Mucosa of rectum (tissue), 2 donors: Measurements from ENCODE around the gene LRWD1.
"Not testable (repeated sequence)": the region's sequence is repeated elsewhere in the genome, so short reads cannot be mapped to it uniquely, and the experiment has no call there.

Source experiments
- H3K27ac ChIP-seq, 2 donors: one replicate each; pipeline ENCODE4 v1.7.0; 2013; ENCODE audit warnings: inconsistent platforms in 2 of 2, low read depth in 2 of 2, low read length in 2 of 2
- H3K27me3 ChIP-seq, 2 donors: one replicate each; pipeline ENCODE4 v1.7.0; 2013; ENCODE audit warnings: low read length in 2 of 2; ENCODE audit not compliant: control insufficient read depth in 2 of 2, insufficient read depth in 2 of 2
- H3K36me3 ChIP-seq, 2 donors: one replicate each; pipeline ENCODE4 v1.7.0; 2013; ENCODE audit warnings: low read length in 2 of 2; ENCODE audit not compliant: control insufficient read depth in 2 of 2, insufficient read depth in 2 of 2
- H3K4me1 ChIP-seq, 2 donors: one replicate each; pipeline ENCODE4 v1.7.0; 2013; ENCODE audit warnings: low read length in 2 of 2, mild to moderate bottlenecking in 1 of 2; ENCODE audit not compliant: control insufficient read depth in 2 of 2, insufficient read depth in 2 of 2
- H3K4me3 ChIP-seq, 2 donors: one replicate each; pipeline ENCODE4 v1.7.0; 2013; ENCODE audit warnings: low read length in 2 of 2
- H3K9ac ChIP-seq, 2 donors: one replicate each; pipeline ENCODE4 v1.7.0; 2013; ENCODE audit warnings: low read length in 2 of 2, low read depth in 1 of 2, mild to moderate bottlenecking in 1 of 2
- H3K9me3 ChIP-seq, 2 donors: one replicate each; pipeline ENCODE4 v1.7.0; 2013; ENCODE audit warnings: low read length in 2 of 2; ENCODE audit not compliant: control insufficient read depth in 2 of 2
- donor health status: healthy.
- donor health status: Normal muscosa, but diverticular disease.

The LRWD1 gene

DNA sequence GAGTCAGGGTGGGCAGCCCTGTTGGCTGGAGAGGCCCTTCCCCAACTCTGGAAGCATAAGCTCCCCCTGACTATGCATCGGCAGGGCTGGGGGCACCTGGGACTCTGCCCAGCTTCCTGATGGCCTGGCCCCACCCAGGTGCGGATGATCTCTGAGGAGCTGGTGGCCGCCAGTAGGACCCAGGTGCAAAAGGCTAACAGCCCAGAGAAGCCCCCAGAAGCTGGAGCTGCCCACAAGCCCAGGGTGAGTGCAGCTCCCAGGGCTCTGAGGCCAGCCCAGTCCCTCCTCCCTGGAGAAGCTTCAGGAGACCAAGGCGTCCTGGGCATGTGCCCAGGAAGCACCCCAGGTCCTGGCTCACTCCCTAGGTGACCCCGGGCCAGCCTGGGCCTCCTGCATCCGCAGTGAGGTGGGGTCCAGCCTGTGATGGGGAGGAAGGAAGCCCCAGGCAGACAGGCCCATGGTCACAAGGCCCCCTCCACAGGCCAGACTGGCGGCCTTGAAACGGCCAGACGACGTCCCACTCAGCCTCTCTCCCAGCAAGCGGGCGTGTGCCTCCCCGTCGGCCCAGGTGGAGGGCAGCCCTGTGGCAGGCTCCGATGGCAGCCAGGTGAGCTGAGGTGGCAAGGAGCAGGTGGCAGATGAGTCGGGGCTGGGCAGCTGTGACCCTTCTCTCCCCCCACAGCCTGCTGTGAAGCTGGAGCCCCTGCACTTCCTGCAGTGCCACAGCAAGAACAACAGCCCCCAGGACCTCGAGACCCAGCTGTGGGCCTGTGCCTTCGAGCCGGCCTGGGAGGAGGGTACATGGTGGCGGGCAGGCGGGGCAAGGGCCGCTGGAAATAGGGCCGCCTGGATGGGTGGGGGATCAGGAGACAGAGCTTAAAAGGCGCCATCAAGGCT is 3.0 kb downstream of the LRWD1 start:
- Histone ChIP-seq H3K27me3 (no peaks in the 10 kb centered on the region), H3K9me3 (no peaks in the 10 kb centered on the region), H3K9ac (no peak overlapping the region), H3K27ac (no peak overlapping the region), H3K4me3 (no peak overlapping the region), H3K36me3 (peaks cover 6 to 7% of the 10 kb centered on the region in 2 donors), H3K4me1 (peaks cover 20 to 27% of the 10 kb centered on the region in 2 donors)

- Histone ChIP-seq H3K4me1 (peaks cover 19 to 25% of the 10 kb centered on the region in 2 donors), H3K36me3 (peaks cover 12 to 15% of the 10 kb centered on the region in 2 donors), H3K4me3 (no peak overlapping the region), H3K9me3 (no peaks in the 10 kb centered on the region), H3K9ac (no peak overlapping the region), H3K27ac (no peak overlapping the region), H3K27me3 (no peaks in the 10 kb centered on the region)
These were observed 3.9 kb downstream of the LRWD1 start for GRCh38 chr7:102468478-102469350.

DNA sequence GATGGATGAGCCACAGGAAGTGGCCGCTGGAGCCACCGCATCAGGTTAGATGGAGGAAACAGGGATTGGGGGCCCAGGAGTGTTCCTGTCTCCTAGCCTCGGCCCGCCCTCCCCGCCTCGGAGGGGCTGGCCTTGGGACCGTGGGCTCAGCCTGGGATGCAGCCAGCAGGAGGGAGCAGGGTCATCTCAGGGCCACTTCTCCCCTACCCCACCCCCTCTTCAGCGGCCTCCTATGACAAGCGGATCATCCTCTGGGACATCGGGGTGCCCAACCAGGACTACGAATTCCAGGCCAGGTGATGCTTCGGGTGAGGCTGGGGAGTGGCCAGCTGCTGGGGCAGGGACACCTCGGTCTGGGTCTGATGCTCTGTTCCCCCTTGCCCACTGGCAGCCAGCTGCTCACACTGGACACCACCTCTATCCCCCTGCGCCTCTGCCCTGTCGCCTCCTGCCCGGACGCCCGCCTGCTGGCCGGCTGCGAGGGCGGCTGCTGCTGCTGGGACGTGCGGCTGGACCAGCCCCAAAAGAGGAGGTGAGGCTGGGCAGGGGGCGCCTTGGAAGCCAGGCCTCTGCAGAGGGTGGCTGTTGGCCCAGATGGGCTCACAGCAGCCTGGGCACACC is 4.7 kb downstream of the LRWD1 start:
- H3K36me3 ChIP-seq: peaks cover 12 to 16% of the 10 kb centered on the region in 2 donors
- peaks cover 13 to 21% of the 10 kb centered on the region in 2 donors for H3K4me1 ChIP-seq

GRCh38 chr7:102469972-102470825 is 5.4 kb downstream of the LRWD1 start:
- Histone ChIP-seq H3K36me3 (peaks cover 12 to 16% of the 10 kb centered on the region in 2 donors), H3K27me3 (no peaks in the 10 kb centered on the region), H3K4me1 (peaks cover 13 to 21% of the 10 kb centered on the region in 2 donors), H3K27ac (peak overlapping the region; percentile 52 to 62), H3K9me3 (no peaks in the 10 kb centered on the region), H3K9ac (peak overlapping the region in 1 of 2 donors; percentile 44), H3K4me3 (peak overlapping the region; percentile 10 to 31)

More for the DNA sequence above, 4.7 kb downstream of the LRWD1 start:
- H3K27ac ChIP-seq: no peak overlapping the region
- H3K4me3 ChIP-seq: no peak overlapping the region
- no peak overlapping the region for H3K9ac ChIP-seq
- no peaks in the 10 kb centered on the region for H3K27me3 ChIP-seq
- H3K9me3 ChIP-seq: no peaks in the 10 kb centered on the region

- H3K4me3 ChIP-seq: no peak overlapping the region
- H3K9ac ChIP-seq: no peak overlapping the region
- peaks cover 12 to 16% of the 10 kb centered on the region in 2 donors for H3K36me3 ChIP-seq
- no peaks in the 10 kb centered on the region for H3K9me3 ChIP-seq
- H3K27me3 ChIP-seq: no peaks in the 10 kb centered on the region
- H3K4me1 ChIP-seq: peaks cover 6 to 13% of the 10 kb centered on the region in 2 donors
- H3K27ac ChIP-seq: no peak overlapping the region
These were observed 7.0 kb downstream of the LRWD1 start for GRCh38 chr7:102471791-102472125.

DNA sequence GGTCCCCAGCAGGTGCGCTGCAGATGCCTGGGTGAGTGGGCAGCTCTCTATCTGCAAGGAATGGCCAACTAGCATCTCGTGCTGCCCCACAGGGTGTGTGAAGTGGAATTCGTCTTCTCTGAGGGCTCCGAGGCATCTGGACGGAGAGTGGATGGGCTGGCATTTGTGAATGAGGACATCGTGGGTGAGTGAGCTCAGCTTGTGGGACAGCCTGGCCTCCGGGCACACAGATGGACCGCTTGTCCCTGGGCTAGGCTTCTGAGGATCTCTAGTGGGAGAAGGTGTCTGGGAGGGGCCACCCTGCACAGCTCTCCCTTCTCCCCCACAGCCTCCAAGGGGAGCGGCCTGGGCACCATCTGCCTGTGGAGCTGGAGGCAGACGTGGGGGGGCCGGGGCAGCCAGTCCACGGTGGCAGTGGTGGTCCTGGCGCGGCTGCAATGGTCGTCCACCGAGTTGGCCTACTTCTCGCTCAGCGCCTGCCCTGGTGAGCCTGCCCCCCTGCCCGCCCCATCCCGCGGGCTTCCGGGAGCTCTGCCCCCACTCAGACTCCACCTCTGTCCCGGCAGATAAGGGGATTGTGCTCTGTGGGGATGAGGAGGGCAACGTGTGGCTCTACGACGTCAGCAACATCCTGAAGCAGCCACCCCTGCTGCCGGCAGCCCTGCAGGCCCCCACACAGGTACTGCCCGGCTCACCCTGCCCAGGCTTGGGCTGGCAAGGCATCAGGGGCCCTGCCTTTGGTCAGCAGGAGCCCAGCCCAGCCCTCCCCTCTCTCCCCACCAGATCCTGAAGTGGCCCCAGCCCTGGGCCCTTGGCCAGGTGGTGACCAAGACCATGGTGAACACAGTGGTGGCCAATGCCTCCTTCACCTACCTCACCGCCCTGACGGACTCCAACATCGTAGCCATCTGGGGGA is 7.6 kb downstream of the LRWD1 start:
- Histone ChIP-seq H3K4me3 (no peak overlapping the region), H3K36me3 (peaks cover 12 to 16% of the 10 kb centered on the region in 2 donors), H3K9ac (no peak overlapping the region), H3K27ac (no peak overlapping the region), H3K4me1 (peaks cover 6 to 13% of the 10 kb centered on the region in 2 donors), H3K27me3 (no peaks in the 10 kb centered on the region), H3K9me3 (no peaks in the 10 kb centered on the region)

DNA sequence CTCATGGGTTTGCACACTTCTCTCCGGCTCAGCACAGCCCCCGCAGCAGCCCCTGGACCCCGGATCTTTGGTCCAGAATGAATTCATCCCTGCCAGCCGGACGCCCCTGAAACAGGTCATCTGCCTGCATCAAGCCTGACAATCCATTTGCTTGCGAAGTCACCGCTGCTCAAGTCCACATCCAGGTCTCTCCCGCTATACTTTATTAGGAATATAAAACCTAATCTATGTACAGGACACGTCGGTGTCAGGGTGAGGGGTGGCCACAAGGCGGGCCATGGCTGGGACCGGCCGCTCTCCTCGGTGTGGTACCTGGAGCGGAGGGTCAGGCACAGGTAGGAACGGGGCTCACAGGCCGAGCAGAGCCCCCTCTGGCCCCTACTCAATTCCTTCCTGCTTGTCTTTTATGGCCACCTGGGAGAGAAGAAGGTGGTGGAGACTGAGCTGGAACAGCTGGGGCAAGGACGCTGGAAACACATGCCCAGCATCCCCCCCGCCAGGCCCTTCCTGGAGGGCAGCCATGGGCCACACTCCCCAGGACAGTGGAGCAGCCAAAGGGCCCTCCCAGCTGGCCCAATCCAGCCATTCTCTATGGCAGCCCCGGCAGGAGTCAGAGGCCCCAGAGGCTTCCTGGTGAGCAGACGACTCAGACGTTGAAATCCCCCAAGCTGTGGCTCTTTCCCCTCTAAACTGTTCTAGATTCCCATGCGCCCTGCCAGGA is 8.6 kb downstream of the LRWD1 start:
- H3K27ac ChIP-seq: no peak overlapping the region

GRCh38 chr7:102474116-102474515 is 9.3 kb downstream of the LRWD1 start:
- Histone ChIP-seq H3K4me1 (peaks cover 6 to 13% of the 10 kb centered on the region in 2 donors), H3K36me3 (peaks cover 10 to 14% of the 10 kb centered on the region in 2 donors)
- H3K27ac ChIP-seq, H3K9me3 ChIP-seq, H3K27me3 ChIP-seq, H3K4me3 ChIP-seq, H3K9ac ChIP-seq: not testable (repeated sequence)

More for the DNA sequence above, 8.6 kb downstream of the LRWD1 start:
- Histone ChIP-seq H3K4me3 (no peak overlapping the region), H3K9me3 (no peaks in the 10 kb centered on the region), H3K36me3 (peaks cover 11 to 15% of the 10 kb centered on the region in 2 donors), H3K27me3 (no peaks in the 10 kb centered on the region), H3K9ac (no peak overlapping the region), H3K4me1 (peaks cover 6 to 13% of the 10 kb centered on the region in 2 donors)
